GM18517 (cell line): ENCODE data around the gene TNFRSF8.
"Not testable (repeated sequence)": the region's sequence is repeated elsewhere in the genome, so short reads cannot be mapped to it uniquely, and the experiment has no call there.

Source experiments
- ATAC-seq: cut with Tn5 transposase; IDR thresholded peaks from one replicate; pipeline ENCODE4 v1.9.1; 2021; ENCODE audit warnings: mild to moderate bottlenecking, moderate library complexity; ENCODE audit not compliant: unreplicated experiment

Gene TNFRSF8

DNA sequence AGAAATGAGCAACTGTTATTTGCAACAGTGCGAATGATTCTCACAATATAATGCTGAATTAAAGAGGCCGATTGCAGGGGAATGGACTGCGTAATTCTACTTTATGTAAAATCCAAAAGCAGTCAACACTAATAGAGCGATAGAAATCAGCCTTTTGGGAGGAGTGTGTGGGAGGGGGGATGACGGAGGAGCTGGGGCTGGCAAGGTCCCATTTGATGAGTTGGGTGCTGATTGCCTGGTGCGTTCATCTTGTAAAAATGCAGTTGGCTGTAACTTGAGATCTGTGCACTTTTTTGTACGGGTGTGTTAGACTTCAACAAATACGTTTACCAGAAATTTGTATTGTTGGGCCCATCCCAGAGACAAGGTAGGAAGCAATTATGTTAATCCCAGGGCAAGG is 20.7 kb downstream of the TNFRSF8 start:
- no peak for ATAC-seq

DNA sequence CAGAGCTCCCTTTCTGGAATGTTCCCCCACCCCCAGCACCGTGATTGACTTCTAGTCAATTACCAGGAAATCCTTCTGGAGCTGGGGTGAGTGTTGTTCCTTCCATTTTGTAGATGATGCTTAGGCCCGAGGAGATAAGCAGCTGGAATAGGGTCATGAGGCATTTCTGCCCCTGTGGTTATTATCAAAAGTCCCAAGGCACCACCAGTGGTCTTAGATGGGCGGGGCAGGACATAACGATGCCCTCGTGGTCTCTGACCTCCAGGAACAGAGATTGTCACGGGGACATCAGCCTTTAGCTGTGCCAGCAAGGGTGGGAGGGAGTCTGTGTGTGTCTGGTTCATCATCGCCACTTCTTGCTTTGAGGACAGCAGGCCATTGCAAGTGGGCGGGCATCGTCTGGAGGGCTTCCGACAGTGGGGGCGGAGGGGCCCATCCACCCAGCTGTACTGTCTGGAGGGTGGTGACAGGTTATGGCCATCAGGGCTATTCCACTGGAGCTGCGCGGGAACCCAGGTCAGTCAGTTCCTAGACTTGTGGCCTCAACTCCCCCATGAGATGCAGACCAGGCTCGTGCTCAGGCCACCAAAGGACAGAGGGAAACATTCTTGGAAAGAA is 22.6 kb downstream of the TNFRSF8 start:
- no peak for ATAC-seq

DNA sequence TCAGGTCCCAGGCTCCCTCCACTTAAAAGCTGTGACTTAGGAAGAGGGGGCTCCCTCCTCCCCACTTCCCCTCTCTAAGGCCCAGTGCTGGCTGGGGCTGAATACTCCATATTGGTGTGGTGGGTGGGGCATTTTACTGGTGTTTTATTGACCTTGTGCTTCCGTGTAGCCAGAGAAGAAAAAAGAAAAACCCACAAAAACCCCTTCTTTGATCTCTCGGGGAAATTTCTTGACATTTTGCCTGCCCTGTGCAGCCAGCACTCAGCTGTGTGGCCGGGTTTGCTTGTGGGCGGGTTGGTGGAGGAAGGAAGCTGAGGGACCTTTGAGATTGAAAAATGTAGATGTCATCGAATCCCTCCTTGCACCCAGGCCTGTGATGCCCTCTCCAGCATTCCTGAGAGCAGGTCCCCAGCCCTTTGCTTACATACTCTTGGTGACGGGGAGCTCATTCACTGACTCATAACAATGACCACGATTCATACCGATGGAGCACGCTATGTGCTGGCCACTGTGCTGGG is 24.8 kb downstream of the TNFRSF8 start:
- ATAC-seq = no peak

DNA sequence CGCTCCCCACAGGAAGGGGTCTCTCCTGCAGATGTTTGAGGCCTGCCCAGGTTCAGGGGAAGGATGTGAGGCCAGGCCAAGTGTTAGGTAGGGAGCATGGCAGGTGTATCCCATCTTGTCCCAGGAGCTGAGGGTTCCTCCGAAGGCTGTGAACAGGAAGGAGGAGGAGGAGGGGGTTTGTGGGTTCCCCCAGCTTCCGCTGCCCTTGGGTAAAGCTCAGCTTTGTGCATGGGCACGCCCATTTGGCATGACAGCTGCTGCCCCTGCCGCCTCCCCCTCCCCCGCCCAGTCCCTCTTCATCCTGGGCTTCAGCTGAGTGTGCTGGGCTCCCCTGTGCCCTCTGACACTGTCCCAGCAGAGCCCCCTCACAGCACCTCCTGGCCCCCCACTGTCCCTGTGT is 25.5 kb downstream of the TNFRSF8 start:
- no peak for ATAC-seq

DNA sequence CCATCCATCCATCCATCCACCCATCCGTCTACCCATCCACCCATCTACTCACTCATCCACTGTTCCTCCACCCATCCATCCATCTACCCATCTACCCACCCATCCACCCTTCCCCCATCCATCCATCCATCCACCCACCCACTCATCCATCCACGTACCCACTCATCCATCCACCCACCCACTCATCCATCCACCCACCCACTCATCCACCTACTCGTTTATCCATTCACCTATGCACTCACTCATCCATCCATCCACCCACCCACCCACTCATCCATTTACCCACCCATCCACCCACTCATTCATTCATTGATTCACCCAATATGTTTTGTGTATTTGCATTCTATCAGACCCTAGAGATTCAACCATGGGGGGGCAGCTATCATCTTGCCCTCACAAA is 27.2 kb downstream of the TNFRSF8 start:
- ATAC-seq = no peak

DNA sequence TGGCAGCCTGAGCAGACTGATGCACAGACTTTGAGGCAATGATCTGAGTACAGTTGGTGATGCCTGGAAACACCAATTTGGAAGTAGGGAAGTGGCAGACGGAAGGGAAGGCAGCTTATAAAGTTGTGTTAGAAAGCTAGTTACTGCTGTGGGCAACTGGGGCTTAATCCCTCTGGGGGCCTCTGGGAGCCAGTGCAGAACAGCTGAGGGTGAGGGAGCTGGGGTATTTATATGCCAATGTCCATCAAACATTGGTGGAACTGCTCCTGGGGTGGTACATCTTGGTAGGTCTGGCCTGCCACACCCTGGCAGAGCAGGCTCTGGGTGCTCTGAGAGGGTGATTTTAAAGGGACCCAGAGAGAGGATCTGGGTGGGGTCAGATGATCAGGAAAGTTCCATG is 28.1 kb downstream of the TNFRSF8 start:
- no peak for ATAC-seq

DNA sequence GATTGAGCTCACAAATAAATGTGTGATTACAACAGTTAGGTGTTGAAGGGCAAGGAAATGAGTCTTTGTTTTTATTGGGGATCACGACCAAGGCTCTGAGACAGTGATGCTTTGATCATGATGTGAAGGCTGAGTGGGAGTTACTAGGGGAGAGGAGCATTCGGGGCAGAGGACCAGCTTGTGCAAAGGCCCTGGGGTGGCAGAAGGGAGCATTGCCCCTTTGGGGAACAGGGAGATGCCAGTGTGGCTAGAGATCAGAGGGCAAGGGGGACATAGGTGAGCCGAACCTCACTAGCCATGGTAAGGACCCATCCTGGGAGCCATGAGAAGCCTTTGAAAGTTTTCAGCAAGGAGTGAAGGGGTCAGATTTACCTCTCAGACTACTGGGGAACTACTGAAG is 31.1 kb downstream of the TNFRSF8 start:
- no peak for ATAC-seq

DNA sequence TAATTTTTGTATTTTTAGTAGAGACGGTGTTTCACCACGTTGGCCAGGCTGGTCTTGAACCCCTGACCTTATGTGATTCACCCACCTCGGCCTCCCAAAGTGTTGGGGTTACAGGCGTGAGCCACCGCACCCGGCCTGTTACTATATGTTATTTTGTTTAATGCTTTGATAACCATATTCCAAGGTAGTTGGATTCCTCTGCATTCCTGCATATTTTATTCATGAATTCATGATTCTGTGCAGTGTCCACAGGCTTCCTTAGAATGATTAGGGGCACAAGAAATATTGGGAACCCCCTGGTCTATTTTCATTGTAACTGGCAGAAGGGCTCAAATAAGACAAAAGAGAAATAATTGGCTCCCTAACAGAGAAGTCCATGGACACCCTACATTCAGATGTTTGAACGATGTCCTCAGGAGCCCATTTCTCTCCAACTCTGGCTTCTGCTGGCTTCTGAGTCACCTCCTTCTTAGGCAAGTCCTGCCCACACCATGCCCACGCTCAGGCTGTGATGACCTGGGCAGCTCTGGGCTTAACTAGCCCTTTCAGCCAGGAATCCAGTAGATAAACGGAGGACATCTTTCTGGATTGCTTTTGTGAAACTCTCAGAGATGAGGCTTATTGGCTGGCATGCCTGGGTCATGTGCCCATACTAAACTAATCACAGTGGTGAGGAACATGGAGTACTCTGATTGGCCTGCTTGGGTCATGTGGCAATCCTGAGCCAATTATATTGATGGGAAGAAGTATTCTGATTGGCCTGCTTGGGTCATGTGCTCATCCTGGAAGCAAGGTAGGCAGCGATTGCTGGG is 32.6 kb downstream of the TNFRSF8 start:
- ATAC-seq = no peak

DNA sequence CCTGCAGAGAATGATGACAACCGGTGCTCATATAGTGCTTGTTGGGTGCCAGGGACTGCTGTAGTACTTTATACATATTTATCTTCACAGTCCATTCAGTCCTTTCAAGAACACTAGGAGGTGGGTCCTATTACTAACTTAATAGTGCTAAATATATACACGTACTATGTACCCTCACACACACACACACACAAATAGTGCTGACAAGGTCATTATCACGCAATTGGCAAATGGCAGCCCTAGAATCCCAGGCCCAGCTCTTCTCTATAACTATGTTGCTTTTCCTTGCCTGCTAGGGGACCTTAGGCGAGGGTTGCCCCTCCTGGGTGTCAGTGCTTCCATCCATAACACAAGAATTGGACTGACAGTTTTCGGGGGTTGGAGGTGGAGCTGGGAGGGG is 33.5 kb downstream of the TNFRSF8 start:
- ATAC-seq = no peak

DNA sequence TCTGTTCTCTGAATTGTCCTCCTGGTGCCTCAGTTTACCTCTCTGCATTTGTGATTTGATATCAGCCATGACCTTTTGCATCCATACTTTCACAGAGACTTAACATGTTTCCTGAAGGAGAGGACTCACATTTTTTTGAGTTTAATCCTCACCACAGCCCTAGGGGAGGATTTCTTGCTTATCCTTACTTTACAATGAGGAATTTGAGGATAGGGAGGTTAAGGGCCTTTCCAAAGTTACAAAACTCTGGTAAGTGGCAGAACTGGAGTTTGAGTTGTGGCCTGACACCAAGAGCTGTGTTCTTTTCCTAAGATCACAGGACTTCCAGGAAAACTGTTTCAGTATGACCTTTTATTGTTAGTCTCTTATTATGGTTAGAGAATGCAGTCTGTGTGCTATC is 34.2 kb downstream of the TNFRSF8 start:
- no peak for ATAC-seq

DNA sequence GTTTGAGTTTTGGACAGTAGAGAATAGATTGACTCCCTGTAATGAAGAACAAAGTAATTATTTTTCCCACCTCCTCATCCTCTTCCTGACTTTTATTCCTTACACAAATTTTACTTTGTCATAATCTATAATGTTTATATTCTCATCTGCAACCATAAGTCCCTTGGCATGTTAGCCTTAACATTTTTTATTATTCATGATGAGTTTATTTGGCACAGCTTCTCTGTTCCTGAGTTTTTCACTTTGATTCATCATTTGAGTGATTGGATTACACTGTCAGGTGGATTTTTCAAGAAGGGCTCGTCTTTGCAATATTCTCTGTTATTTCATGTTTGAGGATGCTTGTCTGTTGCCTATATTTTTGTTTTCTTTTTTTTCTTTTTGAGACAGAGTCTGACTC is 35.7 kb downstream of the TNFRSF8 start:
- no peak for ATAC-seq

DNA sequence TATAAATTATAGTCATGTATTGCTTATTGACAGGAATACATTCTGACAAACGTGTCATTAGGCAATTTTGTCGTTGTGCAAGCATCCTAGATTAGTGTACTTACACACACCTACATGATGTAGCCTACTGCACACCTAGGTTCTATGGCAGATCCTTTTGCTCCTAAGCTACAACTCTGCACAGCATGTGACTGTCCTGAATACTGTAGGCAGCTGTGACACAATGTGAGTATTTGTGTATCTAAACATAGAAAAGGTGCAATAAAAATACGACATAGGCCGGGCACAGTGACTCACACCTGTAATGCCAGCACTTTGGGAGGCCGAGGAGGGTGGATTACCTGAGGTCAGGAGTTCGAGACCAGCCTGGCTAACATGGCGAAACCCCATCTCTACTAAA is 36.5 kb downstream of the TNFRSF8 start:
- ATAC-seq = no peak

DNA sequence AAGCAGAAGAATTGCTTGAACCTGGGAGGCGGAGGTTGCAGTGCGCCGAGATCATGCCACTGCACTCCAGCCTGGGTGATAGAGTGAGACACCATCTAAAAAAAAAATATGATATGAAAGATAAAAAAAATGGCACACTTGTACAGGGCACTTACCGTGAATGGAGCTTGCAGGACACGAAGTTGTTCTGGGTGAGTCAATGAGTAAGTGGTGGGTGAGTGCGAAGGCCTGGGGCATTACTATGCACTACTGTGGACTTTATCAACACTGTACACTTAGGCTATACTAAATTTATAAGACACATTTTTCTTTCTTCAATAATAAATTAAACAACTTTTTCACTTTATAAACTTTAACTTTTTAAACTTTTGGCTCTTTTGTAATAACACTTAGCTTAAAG is 37.0 kb downstream of the TNFRSF8 start:
- no peak for ATAC-seq

DNA sequence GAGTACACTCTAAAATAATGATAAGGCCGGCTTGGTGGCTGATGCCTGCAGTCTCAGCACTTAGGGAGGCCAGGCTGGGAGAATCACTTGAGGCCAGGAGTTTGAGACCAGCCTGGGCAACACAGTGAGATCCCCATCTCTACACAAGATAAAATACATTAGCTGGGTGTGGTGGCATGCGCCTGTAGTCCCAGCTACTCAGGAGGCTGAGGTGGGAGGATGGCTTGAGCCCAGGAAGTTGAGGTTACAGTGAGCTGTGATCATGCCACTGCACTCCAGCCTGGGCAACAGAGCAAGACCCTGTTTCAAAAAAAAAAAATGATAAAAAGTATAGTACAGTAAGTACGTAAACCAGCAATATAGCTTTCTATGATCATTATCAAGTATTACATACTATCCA is 38.0 kb downstream of the TNFRSF8 start:
- not testable (repeated sequence) for ATAC-seq

DNA sequence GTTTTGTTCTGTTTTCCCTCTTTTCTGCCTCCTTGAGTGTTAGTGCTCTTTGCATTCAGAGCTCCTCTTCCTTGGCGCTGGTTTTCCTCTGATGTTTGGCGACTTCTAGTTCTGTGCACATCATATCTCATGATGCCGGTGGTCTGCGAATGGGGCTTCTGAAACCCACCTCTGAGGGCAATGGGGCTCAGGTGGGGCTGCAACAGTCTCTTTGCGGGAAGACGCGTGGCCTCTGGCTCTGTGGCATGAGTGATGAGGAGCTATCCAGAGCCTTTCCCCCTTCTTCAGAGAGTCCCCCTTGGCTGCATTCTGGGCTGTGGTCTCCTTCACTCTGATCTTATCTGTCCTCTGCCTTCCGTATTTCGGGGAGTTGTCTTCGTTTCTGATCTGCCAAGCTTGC is 39.0 kb downstream of the TNFRSF8 start:
- no peak for ATAC-seq

DNA sequence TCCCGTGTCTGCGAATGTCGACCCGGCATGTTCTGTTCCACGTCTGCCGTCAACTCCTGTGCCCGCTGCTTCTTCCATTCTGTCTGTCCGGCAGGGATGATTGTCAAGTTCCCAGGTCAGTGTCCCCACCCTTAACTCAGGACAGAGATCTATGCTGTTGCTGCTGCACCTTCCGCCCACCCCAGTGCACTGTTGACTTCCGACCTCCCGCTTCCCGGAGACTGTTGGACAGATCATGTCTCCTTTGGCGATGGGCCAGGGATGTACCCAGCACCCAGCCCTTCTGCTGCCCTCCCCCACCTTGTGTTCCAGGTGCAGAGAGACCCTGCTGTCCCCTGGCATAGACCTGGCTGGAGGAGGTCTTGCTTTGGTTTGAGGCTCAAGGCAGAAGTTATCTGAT is 41.3 kb downstream of the TNFRSF8 start:
- ATAC-seq = no peak

DNA sequence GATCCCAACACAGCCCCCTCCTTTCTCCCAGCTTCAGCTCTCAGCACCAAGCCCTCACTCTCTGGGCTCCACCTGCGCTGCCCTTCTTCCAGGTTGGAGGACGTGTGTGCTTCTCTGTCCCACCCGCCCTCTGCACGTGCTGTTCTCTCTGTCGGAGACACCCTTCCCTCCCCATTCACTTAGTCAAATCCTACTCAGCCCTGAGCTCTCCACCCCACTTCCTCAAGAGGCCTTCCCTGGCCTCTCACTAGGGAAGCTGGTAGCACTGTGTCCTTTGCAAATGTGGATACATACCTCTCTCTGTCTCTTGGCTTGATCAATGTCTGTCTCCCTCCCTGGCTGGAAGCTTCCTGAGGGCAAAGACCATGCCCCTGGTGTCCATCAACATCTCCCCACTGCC is 43.0 kb downstream of the TNFRSF8 start:
- ATAC-seq = no peak

DNA sequence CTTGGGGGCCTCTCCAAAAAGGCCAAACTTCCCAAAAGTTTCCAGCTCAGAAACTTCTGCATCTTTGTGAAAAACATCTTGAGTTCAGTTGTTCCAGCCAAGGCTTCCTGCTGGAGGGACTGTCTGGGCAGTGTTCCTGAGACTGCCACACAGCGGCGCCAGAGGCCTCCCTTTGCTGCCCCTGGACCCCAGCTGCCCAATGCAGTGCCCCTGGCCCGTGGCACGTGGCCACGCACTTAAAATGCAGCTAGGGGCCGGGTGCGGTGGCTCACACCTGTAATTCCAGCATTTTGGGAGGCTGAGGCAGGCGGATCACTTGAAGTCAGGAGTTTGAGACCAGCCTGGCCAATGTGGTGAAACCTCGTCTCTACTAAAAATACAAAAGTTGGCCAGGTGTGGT is 43.8 kb downstream of the TNFRSF8 start:
- not testable (repeated sequence) for ATAC-seq

DNA sequence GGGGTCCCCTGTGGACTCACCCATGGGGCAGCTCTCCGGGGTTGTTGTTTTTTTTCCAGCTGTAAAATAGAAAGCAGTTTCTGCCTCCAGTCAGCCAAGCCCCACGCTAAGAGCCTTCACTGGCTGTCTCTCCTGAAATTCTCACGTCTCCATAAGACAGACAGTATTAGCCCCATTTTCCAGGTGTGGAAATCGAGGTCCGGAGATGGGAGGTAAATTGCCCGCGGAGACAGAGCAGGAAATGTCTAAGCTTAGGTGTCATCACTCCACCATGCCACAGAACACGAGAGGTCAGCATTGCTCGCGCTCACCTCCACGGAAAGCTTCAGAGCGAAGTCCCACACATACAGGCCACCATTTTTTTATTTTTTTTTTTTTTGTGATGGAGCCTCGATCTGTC is 44.6 kb downstream of the TNFRSF8 start:
- ATAC-seq = no peak

DNA sequence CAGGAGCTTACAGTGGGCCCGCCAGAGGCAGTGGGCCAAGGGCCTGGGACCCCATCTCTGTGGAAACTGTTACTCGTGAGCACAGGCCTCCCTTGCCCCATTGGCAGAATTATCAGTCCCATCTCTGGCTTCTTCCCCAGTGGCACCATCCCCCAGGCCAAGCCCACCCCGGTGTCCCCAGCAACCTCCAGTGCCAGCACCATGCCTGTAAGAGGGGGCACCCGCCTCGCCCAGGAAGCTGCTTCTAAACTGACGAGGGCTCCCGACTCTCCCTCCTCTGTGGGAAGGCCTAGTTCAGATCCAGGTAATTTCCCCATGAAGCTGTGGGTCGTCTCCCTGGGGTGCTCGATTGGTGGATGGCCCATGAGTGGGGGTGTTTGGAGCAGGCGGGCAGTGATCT is 46.8 kb downstream of the TNFRSF8 start:
- ATAC-seq = no peak

DNA sequence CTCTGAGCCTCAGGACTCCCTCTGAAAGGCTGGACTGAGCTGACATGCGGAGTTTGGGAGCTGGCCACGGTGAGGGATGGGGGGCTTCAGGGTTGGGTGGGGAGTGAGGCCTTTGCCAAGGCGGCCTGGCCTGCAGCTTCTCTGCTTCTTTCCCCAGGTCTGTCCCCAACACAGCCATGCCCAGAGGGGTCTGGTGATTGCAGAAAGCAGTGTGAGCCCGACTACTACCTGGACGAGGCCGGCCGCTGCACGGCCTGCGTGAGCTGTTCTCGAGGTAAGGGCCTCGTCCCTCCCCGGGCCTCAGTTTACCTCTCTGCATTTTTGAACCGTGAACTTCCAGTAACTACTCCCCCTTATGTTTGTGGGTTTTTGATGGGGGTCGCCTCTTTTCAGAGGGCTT is 48.6 kb downstream of the TNFRSF8 start:
- no peak for ATAC-seq

DNA sequence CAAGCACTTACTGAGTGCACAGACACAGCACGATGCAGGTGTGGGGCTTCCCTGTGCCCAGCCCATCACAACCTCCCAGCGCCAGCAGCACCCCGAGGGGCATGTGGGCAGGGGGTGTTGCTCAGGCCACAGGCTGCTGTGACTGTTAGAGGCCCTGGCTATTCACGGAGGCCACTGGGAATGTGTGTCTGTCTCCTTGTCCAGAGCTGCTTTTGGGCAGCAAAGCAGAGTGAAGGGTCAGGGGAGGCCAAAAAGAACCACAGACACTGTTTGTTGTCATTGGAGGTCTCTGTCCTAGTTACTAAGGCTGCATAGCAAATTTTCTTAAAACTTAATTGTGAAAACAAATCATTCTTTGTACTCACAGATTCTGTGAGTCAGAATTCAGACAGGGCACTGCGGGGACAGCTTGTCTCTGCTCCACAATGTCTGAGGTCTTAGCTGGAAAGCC is 49.6 kb downstream of the TNFRSF8 start:
- no peak for ATAC-seq
